K562 (cell line): ENCODE results near the gene ASB6. TPM values are rescaled to one million over a fixed set of nuclear protein-coding genes. Genes with fewer than 3 reads are reported as not detected.

ENCODE experiments used
- ATAC-seq: fragments of 200-7000 bp; cut with Tn5 transposase; 3 replicates; pipeline ENCODE4 v1.9.1; 2020; ENCODE audit warnings: moderate library complexity
- BruUV-seq: library from RNA; stranded (reverse); fragments of 400-500 nt; replicated peaks from 2 replicates; lab custom pipeline; 2021; lab: Mats Ljungman, UMichigan
- CTCF ChIA-PET: fragments of 300-600 bp; formaldehyde crosslinking; extraction: SDS; loops from one replicate; lab custom pipeline; 2021; ENCODE audit warnings: low intra/inter-chr PET ratio; lab: Yijun Ruan, JAX
- POLR2A ChIA-PET: fragments of 300-600, 350-650 bp; sonication (Branson Sonifier 250); formaldehyde crosslinking; extraction: SDS; loops from one replicate; lab custom pipeline; 2021; ENCODE audit warnings: antibody characterized with exemption, inconsistent platforms; lab: Yijun Ruan, JAX
- DNase-seq, 4 experiments: peaks; one replicate each; pipeline versions ENCODE4 v3.0.0 to v3.0.0-alpha.2; 2011 to 2018; ENCODE audit warnings: low spot score in 3 of 4, mixed read lengths in 3 of 4; ENCODE audit errors: extremely low read depth in 1 of 4
- FAIRE-seq: peaks from 2 replicates; lab custom pipeline; 2011; peaks lifted over from hg19 to GRCh38; lab: Jason Lieb, UNC
- H2AFZ ChIP-seq: 2 replicates; pipeline ENCODE4 v1.6.0; 2011; ENCODE audit warnings: low read depth, low read length, control low read depth, inconsistent platforms
- H3K27ac ChIP-seq: fragments of 200-600 bp; 3 replicates; pipeline ENCODE4 v1.8.0; 2011; ENCODE audit warnings: low read depth, mild to moderate bottlenecking, control low read depth, inconsistent platforms, low read length, moderate library complexity, mixed read lengths; ENCODE audit errors: extremely low read depth
- H3K27me3 ChIP-seq, 2 experiments: fragments of 300-600 bp in 1 of 2; 2 replicates in 1 of 2; 3 replicates in 1 of 2; pipeline versions ENCODE4 v1.6.0 to v1.8.0; 2011; ENCODE audit warnings: inconsistent platforms in 2 of 2, low read length in 2 of 2, mild to moderate bottlenecking in 1 of 2, mixed read lengths in 1 of 2, moderate library complexity in 1 of 2; ENCODE audit not compliant: control insufficient read depth in 2 of 2, insufficient read depth in 2 of 2
- H3K36me3 ChIP-seq: fragments of 300-600 bp; 3 replicates; pipeline ENCODE4 v1.8.0; 2011; ENCODE audit warnings: mild to moderate bottlenecking, low read length, inconsistent platforms; ENCODE audit not compliant: control insufficient read depth, insufficient read depth
- H3K4me1 ChIP-seq, 2 experiments: fragments of 200-600 bp in 1 of 2; replicated peaks in 1 of 2; 2 replicates in 1 of 2; 3 replicates in 1 of 2; pipeline versions ENCODE4 v1.5.1 to v1.8.0; 2011; ENCODE audit warnings: inconsistent platforms in 2 of 2, low read length in 2 of 2, mild to moderate bottlenecking in 1 of 2, mixed read lengths in 1 of 2, moderate library complexity in 1 of 2; ENCODE audit not compliant: control insufficient read depth in 2 of 2, insufficient read depth in 2 of 2
- H3K4me2 ChIP-seq: 2 replicates; pipeline ENCODE4 v1.6.1; 2011; ENCODE audit warnings: low read length, control low read depth, inconsistent platforms, mixed read lengths; ENCODE audit not compliant: insufficient read depth
- H3K4me3 ChIP-seq: fragments of 200-600 bp; sonication (generic), shearing (Covaris generic); 2 replicates; pipeline ENCODE4 v1.5.1; 2016; ENCODE audit warnings: control low read depth, inconsistent platforms
- H3K79me2 ChIP-seq: fragments of 200-600 bp; 3 replicates; pipeline ENCODE4 v1.8.0; 2011; ENCODE audit warnings: low read length, inconsistent platforms; ENCODE audit not compliant: control insufficient read depth, insufficient read depth
- H3K9ac ChIP-seq, 2 experiments: 2 replicates each; pipeline versions ENCODE4 v1.6.0 to v1.6.1; 2011; ENCODE audit warnings: low read depth in 2 of 2, low read length in 2 of 2, control low read depth in 1 of 2, inconsistent platforms in 1 of 2, mild to moderate bottlenecking in 1 of 2, mixed read lengths in 1 of 2; ENCODE audit not compliant: insufficient read depth in 1 of 2
- H3K9me1 ChIP-seq: one replicate; pipeline ENCODE4 v1.6.0; 2011; ENCODE audit warnings: inconsistent platforms, mild to moderate bottlenecking, low read length, moderate library complexity; ENCODE audit not compliant: control insufficient read depth, insufficient read depth
- H3K9me3 ChIP-seq: replicated peaks from 2 replicates; pipeline ENCODE4 v1.5.1; 2011; ENCODE audit warnings: low read depth, low read length, inconsistent platforms; ENCODE audit not compliant: control insufficient read depth, insufficient read depth
- H4K20me1 ChIP-seq: replicated peaks from 2 replicates; pipeline ENCODE4 v1.6.1; 2011; ENCODE audit warnings: low read length, inconsistent platforms, mixed read lengths; ENCODE audit not compliant: control insufficient read depth, insufficient read depth
- TAL1 ChIP-seq: fragments of 450-650 bp; IDR thresholded peaks from 2 replicates; pipeline ENCODE4 v1.6.1; 2016; ENCODE audit warnings: mild to moderate bottlenecking
- WGBS: fragments of 100-300 bp; shearing (Covaris generic); methylation state at CpG from one replicate; pipeline ENCODE4 v1.1.6; 2016; ENCODE audit warnings: low coverage, mixed read lengths; ENCODE audit not compliant: insufficient coverage; ENCODE audit errors: missing lambda C conversion rate; 5-methylcytosine and 5-hydroxymethylcytosine counted together
- in situ Hi-C: fragments of 300-500 bp; cut with MboI; formaldehyde crosslinking; loops from 4 replicates; pipeline ENCODE4 v1.15.0; 2018; ENCODE audit warnings: inconsistent platforms, mixed read lengths
- intact Hi-C: fragments of 100-400 bp; cut with micrococcal nuclease; formaldehyde crosslinking; loops from 2 replicates; pipeline ENCODE4 v1.14.2; 2022
- polyA plus RNA-seq, 8 experiments: library from polyadenylated mRNA; depleted of rRNA in 4 of 8; stranded (reverse) in 5 of 8; unstranded in 3 of 8; fragments of >200 nt; fragmentation: Nextera tagmentation in 2 of 8; fragmentation: Illumina TruSeq in 1 of 8; extraction: Ambion mirVana in 2 of 8; extraction: Trizol in 1 of 8; gene quantifications; 2 replicates each; pipeline versions ENCODE4 v1.2.1 to v1.2.3, GENCODE V29; 2011 to 2014; ENCODE audit warnings: inconsistent platforms in 1 of 8, missing spikeins in 1 of 8
- total RNA-seq, 7 experiments: library from RNA; depleted of rRNA in 6 of 7; stranded (reverse); fragments of >200 nt in 6 of 7; fragmentation: Illumina TruSeq in 2 of 7; extraction: Trizol in 2 of 7; gene quantifications; 2 replicates each; pipeline versions ENCODE4 v1.2.1 to v1.2.3, GENCODE V29; 2011 to 2021; ENCODE audit warnings: low replicate concordance in 1 of 7
- TF ChIP-seq, protein P1 (sequence below): sonication (generic); formaldehyde crosslinking; IDR thresholded peaks from 2 replicates; pipeline ENCODE4 v1.8.1; 2023; ENCODE audit warnings: mild to moderate bottlenecking, missing genetic modification reagents

Gene ASB6
- total and polyA plus RNA-seq, 9 of the 15 experiments (the other 6 are each of a cell fraction or from before 2014, with no cell fraction given) = 0.92 to 17.8 (median 11.3) TPM

DNA sequence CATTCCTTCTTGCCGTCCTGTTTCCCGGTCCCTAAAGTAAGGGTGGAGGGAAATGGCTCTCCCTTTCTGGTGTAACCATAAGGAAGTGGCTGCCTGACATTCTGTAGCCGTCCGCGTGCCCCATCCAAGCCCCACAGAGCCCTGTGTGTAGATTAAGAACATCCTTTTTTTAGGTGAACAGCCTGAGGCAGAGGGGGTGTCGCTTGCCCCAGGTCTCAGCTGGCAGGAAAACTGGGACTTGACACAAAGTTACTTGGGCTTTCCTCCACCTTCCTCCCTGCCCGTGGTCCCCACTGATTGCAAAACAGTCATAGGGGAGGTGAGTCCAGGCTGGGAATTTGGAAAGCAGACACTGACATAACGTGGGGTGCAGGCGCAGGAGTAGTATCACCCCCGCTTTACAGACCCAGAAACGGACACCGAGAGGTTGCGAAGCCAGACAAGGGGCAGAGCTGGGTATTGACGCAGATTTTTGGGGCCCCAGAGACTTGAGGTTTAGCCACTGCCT is 43.8 kb downstream of the ASB6 start:
- no peak for FAIRE-seq
- peaks cover 26 to 45% of the 10 kb centered on the region in 2 experiments for H3K4me1 ChIP-seq
- H3K9me3 ChIP-seq = no peaks in the 10 kb centered on the region
- H3K36me3 ChIP-seq = no peaks in the 10 kb centered on the region
- H3K4me2 ChIP-seq = no peak overlapping the region
- no peak for ATAC-seq
- H3K27me3 ChIP-seq = no peaks in the 10 kb centered on the region
- ChIA-PET CTCF (no interaction called here), POLR2A (interaction anchor here (1.2 to 1.6 kb wide), 2 partner anchors 10 to 27 kb away, joined by 3 to 6 read pairs; no protein-coding TSS in a partner anchor)
- in situ Hi-C loops = no loop called here
- H3K9me1 ChIP-seq = no peaks in the 10 kb centered on the region
- intact Hi-C loops = loop anchor here (10.0 kb wide), 1 partner anchor 193 kb away; no protein-coding TSS in a partner anchor
- H2AFZ ChIP-seq = no peak overlapping the region
- BruUV-seq = no TSS peak
- H3K4me3 ChIP-seq = no peak overlapping the region
- no peaks in the 10 kb centered on the region for H4K20me1 ChIP-seq
- peak overlapping the region in 1 of 2 experiments; percentile 56; a peak in 1 of 4 replicates for H3K9ac ChIP-seq
- TF ChIP-seq, protein P1, sequence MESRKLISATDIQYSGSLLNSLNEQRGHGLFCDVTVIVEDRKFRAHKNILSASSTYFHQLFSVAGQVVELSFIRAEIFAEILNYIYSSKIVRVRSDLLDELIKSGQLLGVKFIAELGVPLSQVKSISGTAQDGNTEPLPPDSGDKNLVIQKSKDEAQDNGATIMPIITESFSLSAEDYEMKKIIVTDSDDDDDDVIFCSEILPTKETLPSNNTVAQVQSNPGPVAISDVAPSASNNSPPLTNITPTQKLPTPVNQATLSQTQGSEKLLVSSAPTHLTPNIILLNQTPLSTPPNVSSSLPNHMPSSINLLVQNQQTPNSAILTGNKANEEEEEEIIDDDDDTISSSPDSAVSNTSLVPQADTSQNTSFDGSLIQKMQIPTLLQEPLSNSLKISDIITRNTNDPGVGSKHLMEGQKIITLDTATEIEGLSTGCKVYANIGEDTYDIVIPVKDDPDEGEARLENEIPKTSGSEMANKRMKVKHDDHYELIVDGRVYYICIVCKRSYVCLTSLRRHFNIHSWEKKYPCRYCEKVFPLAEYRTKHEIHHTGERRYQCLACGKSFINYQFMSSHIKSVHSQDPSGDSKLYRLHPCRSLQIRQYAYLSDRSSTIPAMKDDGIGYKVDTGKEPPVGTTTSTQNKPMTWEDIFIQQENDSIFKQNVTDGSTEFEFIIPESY (CRISPR knock-in tag) = peak; percentile 84
- no peak for TF ChIP-seq TAL1
- TF ChIP-seq, all 486 proteins: peak for 1
- Histone ChIP-seq H3K27ac (no peak overlapping the region), H3K79me2 (no peaks in the 10 kb centered on the region)
- DNase-seq = no peak
- 86% methylated on average over 13 of the region's 14 CpGs for WGBS
